ENCODE data around the gene PPP1R9B.

GRCh38 chr17:50149417-50150353 is 792 bp downstream of the PPP1R9B start:
- TF ChIP-seq CTCF (IDR thresholded peaks at IDR 0.05; ENCODE audit: insufficient read depth, low read depth, low read length) (no peak), EZH2 (IDR thresholded peaks at IDR 0.05; ENCODE audit: insufficient read depth, low read length) (no peak)

Measured in astrocyte (in vitro differentiated cells and primary cell).